HCEC 1CT (cell line): Measurements from ENCODE around the gene MEGF11.
A peak's percentile ranks its signal among the peaks of the same experiment; 100 is the strongest.

ENCODE experiments used
- DNase-seq: peaks from one replicate; pipeline ENCODE4 v3.0.0-alpha.2; 2017

MEGF11 gene

DNA sequence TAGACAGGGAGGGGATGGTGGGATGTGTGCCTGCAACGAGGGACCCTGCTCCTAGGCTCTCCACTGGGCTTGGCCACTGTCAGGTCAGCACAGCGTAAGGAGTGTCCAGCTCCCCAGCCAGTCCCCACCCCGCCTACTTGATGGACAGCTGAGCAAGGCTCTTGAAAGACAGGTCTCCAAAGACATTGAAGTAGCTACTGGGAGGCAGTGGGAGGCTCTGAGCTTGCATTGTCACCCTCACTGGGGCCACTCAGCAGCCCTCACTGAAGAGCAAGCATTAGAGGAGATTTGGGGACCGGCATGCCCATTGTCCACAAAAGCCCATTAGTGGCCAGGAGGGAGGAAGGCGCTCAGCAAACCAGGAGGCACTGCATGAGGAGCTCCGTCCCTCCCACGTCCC lies 146.5 kb downstream of the MEGF11 start:
- no peak for DNase-seq

DNA sequence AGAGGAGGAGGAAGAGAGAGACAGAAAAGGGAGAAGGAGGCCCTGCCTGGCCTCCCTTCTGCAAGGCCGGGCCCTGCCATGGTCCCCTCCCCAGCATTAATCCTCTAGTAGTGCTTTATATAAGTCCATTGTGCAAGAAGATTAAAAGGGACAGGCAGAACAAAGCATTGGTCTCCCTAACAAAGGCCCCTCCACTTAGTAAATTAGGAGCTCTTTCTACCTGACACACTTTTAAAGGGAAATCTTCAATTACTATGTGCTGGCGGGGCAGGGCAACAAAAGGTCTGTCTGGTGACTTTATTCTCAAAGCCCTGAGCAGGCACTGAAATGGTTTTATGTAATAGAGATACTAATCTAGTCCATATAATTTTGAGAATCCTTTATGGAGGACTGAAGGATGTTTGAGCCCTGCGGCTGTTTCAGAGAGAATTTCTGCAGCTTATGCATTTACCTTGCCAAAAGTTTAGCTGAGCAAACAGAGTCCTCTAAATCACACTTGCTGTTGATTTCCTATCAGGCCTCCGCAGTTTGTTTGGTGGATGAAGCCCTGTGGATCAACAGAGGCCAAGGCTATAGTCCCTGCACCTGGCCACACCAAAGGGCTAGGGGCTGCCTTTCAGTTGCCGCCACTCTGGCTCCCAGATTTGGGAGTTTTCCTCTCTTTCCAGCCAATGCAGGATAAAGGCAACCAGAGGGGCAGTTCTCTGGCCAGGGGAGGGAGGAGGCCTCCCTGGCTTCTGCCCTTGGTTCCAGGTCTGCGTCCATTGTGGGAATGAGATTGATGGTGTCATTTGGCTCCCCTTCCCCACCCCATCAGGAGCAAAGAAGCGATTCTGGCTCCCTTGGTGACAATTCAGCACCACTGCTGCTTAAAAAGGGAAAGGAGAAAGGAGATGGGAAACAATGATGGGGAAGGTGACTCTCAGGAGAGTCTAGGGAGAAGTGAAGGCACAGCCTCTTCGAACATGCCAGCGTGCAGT lies 148.0 kb downstream of the MEGF11 start:
- DNase-seq: no peak

DNA sequence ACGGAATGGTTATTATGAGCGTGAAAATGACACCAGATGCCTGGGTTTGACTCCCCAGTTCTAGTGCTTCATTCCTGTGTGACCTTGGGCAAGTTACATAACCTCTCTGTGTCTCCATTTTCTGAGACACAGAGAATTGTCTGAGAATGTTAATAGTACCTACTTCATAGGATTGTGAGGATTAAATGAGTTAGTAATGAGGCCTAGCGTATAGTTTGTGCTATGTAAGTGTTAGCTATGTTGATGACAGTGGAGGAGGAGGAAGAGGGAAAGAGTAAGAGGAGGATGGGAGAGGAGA lies 150.3 kb downstream of the MEGF11 start:
- DNase-seq: no peak

DNA sequence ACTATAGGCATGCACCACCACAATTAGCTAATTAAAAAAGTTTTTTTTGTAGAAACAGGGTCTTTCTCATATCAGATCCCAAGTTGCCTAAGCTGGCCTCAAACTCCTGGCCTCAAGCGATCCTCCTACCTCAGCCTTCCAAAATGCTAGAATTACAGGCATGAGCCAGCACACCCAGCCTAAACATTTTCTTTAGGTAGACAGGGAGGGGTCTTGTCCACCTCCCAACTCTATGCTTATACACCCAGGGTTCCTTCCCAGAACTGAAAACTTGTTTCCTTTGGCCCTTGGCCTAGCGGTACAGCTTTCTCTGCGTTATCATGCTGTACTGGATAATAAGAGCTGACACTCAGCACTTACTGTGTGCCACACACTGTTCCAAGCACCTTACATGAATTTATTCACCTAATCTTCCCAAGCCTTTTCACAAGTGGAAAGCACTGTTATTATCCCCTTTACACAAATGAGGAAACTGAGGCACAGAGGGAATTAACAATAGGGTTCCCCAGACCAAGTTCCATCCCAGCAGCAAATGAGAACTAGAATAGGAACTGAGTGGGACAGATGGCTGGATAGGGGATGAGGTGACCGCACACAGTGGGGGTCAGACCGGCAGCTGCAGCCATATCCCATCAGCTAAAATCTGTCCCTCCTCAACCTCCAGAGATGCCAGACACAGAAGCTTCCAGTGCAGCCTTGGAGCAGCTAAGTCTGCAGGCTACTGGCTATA lies 150.8 kb downstream of the MEGF11 start:
- no peak for DNase-seq

DNA sequence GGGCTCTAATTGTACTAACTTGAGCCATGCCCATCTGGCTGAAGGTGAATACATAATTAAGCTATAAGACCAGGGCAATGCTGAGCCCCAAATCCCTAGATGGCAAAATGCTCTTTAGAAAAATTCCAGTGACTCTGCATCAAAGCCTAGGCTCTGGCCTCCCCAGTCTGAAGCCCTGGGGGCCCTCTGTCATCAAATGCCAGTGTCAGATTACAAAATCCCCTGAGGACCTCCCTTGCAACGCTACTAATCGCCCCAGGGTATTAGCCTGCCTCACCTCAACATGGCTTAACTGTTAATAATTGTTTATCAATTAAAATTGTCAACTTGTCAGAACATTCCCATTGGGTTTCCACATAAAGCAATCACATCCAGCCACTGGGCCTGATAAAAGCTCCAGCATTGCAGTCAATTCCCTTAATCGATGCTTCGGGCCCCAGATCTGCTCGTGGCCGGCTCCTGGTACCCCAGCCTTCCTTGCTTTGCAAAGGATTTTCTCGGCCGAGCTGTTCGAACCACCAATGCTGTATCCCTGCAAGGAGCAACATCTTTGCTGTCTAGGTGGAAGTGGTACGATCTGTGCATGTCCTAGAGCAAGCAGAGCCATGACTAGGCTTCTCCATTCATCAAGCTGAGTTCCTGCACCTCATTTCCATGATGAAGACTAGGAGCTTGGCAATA lies 151.7 kb downstream of the MEGF11 start:
- no peak for DNase-seq

DNA sequence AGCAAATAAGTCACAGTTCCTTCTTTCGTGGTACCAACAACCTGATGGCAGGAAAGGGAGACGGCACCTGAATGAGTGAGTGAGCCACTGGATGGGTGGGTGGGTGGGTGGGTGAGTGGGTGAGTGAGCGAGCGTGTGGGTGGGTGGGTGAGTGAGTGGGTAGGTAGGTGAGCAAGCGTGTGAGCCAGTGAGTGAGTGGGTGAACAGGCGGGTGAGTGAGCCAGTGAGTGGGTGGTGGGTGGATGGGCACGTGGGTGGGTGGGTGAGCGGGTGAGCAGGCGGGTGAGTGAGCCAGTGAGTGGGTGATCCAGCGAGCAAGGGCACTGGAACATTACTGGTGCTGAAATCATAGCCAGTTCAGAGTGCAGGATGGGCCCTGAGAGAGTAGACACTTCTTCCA lies 152.8 kb downstream of the MEGF11 start:
- no peak for DNase-seq

DNA sequence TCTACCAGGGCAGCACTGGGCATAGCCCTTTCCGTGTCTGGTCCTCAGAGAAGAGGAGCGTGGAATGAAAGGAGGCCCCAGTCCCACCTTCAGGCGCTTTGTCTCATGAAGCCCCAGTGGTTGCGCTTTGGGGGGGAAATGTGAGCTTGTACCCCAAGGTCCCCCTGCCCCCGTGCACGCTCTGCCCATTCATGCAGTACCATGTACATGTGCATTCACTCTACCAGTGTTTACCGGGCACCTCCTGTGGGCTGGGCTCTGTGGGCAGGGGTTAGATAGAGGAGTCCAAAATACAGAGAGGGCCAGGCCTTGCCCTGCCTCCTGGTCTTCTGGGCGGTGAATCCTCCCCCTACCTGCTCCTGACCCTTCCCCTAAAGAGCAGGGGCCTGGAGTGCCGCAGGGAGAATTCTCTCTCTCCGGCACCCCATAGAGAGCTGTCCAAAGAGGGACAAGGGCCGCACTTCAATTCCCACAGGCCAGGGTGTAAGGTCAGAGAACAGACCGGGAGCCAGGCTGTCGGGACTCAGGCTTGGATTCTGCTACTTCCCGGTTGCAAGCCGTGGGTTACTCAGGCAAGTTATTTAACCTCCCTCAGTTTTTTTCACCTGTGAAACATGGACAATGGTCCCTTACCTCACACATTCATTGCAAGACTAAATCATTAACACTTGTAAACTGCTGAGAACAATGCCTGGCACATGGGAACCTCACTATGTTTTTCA lies 153.4 kb downstream of the MEGF11 start:
- no peak for DNase-seq

DNA sequence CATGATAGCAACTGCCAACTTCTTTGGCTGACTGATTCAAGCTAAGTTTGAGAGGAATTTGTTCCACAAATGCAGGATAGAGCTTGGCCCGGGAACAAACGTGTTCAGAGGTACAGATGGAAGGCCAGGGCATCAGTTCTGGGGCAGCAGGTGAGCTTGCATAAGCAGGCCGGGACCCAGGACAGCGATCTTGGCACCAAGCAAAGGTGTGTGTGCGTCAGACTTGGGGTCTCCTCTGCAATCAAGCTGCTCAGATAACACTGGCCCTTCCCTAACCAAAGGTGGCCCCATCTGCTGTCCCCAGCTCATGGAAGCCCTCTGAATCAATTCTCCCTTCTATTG lies 155.6 kb downstream of the MEGF11 start:
- no peak for DNase-seq

DNA sequence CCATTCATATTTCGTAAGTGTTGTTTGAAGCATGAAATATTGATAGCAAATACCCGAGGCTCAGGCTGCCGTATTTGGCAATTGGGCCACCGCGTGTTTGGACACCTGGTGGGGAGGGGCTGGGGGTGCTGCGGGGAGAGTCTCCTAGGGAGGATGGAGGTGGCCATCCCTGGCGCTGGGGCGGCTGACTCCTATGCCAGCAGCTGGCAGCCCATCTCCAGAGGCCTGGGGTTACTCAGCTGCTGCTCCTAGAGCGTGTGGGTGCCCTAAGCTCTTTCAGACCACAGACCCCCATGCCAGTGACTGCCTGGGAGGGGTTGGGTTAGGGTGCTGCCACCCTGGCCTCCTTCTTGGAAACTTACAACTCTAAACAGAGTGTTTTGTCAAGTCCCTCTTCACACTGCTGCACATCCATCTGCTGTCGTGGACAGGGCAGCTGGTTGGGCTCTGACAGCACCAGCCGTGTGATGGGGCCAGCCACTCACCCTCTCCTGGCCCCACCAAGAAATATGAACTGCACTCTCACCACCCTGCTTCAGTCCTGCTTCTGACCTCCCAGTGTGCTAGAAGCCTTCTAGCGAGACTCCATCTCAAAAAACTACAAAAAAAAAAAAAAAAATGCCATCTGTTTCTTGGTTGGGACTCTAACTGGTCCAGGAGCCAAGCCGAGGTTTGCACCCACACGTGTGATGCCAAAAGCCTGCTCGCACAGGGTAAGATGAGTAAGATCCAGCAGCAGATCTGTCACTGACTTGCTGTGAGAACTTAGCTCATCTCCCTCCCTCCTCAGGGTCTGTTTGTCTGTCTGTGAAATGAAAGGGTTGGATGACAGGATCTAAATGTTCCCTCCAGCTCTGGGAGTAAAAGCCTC lies 156.2 kb downstream of the MEGF11 start:
- no peak for DNase-seq

DNA sequence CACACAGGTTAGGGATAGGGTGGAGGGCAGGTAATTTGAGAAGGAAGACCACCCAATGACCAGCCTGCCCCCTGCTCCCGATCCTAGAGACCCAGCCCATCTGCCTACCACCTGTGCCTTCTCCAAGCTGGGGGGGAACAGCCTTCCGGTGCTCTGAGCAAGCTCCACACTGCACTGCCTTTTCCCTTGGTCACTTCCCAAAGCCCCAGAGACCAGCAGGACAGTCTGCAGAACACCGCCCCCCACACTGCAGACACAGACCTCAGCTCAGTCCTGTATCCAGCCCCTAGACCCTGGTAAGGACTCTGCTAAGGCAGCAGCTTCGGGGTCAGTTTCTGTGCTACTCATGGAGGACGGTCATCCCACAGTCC lies 156.9 kb downstream of the MEGF11 start:
- no peak for DNase-seq

DNA sequence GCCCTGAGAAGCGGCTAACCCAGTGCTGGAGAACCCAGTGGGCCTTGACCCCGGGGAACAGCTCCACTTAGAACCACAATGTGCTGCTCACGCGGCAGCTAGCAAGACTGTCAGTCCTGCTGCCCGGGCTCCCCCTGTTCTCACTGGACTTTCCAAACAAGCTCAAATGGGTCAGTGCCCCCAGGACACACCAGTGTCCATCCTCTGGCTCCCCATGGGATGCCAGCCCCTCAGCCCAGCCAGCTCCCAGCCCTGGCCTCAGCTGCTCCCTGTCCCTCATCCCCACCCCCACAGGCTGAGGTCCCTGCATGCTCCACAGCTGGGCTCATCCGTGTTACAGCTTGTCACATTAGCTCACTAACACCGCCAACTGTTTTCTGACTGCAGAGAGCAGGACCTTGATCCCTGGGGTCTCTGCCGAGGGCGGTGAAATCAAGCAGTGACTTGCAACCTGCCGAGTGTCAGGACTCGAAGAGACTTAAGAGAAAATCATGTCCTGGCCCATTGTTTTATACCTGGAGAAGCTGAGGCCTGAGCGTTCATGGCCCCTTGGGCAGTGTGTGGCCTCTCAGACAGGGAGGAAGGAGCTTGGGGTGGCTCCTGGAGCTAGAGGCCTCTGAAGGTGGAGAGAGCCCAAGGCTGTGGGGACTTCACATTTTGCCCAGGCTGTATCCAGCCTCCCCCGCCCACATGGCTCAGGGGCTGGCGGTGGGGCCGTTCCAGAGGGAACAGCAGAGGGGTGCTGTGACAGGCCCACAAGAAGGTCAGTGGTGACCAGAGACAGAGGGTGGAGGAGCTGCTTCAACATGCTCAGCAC lies 157.5 kb downstream of the MEGF11 start:
- no peak for DNase-seq

DNA sequence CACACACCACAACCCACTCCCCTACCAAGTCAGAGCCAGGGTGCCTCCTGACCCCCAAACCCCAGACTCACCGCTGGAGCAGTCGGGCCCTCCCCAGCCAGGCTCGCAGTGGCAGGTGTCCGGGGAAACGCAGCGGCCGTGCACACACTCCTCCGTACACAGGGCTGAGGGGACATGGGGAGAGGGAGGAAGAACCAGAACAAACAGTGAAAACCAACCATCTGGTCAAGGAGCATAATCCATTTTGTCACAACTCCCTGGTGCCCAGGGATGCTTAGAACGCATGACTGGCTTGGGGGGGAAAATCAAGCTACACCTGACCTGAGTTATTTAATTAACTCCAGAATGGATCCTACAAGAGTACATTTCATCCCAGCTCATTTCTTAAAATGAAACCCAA lies 159.2 kb downstream of the MEGF11 start:
- DNase-seq: no peak

DNA sequence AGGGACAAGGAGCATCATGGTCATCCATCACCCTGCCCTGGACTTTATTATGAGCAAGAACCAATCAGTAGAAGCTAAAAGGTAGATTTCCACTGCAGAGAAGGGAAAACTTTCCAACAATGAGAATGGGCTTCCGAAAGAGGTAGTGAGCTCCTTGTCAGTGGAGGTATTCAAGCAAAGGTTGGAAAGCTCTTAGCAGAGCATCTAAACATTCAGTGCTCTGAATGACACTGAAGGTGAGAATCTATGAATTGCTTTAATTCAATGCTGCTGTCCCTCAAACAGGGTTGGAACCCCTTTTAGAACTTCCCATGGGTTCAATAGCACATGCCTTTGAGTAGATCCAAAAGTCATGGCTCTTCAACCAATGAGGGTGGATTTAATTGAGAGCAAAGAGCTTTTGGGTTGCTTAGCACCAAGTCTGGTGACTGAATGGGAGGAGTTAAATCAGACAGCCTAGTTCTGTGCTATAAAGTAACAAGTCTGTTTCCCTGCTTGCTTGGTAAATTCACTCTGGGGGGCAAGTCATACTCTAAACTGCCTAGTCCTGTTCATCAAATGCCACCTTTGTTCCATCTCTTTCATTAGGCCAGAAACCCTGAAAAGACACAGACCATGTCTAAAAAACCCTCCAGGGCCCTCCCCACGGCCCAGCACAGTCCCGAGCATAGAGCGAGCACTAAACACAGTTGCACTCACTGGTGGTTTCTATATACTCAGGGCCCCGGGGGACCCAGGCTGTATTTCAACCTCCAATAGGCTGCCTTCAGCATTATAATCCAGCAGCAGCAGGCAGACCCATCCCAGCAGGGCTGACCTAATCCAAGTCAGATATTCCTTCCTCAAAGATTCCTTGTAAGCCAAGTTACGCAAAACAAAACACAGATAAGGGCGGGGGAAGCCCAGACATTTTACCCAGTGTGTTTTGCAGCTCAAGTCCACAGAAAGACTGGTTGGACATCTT lies 161.2 kb downstream of the MEGF11 start:
- no peak for DNase-seq

DNA sequence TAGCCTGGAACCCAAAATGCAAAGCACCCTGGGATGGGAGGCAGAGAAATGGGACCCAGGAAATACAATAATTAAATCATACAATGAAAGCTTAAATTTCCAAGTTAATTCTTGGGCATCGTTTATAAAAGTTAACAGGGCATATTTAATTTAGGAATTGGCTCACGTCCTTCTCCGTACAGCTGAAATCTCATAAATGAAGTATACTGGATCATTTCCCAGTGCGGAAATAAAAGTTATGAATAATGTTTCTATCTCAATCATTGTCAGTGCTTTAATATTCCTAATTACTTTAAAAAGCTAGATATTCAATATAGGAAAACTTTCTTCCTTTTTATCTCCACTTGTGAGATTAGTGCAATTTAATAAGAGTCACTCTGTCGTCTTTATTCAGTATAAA lies 164.0 kb downstream of the MEGF11 start:
- no peak for DNase-seq

DNA sequence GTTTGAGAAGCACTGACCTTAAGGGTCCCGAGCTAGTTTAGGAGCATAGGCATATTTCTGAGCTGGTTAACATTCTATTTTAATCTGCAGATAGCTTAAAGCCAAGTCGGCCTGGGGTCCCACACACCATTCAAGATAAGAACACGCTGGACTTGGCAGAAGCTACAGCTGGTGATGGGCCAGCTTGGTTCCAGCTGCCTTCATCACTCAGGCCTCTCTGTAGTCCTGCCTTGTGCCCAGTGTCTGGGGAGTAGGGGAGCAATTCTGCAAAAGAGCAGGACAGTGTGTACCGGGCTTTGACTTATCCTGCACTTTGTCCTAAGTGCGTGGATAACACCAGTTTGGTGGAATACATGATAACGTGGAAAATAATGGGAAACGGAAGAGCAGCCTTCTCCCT lies 164.5 kb downstream of the MEGF11 start:
- no peak for DNase-seq

DNA sequence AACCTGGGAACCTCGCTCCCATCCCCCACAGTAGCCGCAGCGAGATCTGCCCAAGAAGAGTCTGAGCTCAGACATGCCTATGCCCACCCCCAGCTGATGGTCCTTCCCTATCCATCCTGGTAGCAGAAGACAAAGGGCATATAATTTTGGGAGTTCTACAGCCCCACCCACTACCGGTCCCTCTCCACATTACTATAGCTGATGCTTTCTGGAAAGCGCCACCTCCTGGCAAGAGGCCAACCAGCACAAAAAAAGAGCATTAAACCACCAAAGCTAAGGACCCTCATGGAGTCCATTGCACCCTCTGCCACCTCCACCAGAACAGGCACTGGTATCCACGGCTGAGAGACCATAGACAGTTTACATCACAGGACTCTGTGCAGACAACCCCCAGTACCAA lies 168.4 kb downstream of the MEGF11 start:
- no peak for DNase-seq

DNA sequence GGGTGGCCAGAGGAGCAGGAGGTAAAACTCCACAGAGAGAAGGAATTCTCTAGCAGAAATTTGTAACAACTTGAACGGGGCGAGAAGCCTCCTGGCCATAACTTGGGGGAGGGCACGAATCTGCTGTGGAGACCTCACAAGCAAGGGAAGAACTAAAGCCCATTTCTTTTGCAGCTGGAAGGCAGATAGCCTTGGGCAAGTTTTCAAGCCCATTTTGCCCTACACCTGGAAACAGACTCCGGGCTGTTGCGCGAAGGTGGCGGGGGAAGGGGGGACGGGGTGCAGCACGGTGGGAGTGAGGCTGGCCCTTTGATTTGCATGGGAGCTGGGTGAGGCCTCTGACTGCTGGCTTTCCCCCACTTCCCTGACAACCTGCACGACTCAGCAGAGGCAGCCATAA lies 168.8 kb downstream of the MEGF11 start:
- DNase-seq: no peak

DNA sequence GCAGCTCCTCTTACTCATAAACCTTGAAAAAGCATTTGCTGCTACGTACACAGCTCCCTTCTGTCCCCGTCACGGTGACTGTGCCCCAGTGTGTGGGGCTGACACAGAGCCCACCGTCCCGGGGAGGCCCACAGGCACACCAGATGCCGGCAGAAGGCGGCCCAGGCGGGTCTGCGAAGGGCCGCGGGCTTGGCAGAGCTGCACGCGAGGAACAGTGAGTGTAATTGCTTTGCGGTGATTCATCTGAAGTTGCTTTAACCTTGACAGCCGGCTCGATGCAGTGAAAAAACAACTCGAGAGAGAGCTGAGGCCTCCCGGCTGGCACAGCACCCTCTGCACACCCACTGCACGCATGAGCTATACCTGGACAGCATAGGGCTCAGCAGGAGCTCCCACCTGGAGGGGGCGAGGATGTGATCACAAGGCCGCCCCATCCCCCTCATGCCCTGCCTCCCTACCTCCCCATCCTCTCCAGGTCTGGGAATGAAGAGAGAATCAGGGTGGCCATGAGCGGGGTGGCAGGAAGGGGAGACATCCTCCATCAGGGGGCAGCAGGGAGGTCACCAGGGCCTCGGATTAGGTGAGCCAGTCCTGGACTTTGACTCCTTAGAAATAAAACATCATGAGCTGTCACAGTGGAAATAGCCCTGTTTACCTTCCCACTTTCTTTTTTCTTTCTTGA lies 172.7 kb downstream of the MEGF11 start:
- peak; percentile 45 for DNase-seq

DNA sequence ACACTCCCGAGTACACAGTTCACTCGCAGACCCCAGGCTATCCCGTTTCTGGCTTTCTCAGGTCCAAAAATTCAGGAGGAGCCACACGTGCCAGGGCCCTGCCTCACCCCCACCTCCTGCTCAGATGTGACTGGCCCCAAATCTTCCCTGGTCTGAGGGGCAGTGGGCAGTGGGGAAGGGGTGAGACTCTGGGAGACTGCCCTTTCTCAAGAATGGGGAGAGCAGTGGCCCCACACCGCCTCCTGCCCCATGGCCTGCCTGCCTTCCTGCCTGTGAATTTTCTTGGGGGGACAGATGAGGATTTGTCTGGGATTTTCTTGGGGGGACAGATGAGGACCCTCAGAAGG lies 174.6 kb downstream of the MEGF11 start:
- no peak for DNase-seq
